HepG2 (cell line): ENCODE results near the gene TMEM80. TPM values are rescaled to one million over a fixed set of nuclear protein-coding genes. Genes with fewer than 3 reads are reported as not detected.
A peak's percentile ranks its signal among the peaks of the same experiment; 100 is the strongest.

Experiments used
- FOXJ3 ChIP-seq: sonication (generic); formaldehyde crosslinking; IDR thresholded peaks from 2 replicates; pipeline ENCODE4 v1.4.0; 2020; ENCODE audit warnings: missing genetic modification reagents, mild to moderate bottlenecking, borderline replicate concordance
- GLMP ChIP-seq: sonication (generic); formaldehyde crosslinking; IDR thresholded peaks from 2 replicates; pipeline ENCODE4 v1.9.0; 2021; ENCODE audit warnings: missing genetic modification reagents, mild to moderate bottlenecking, borderline replicate concordance
- HCFC1 ChIP-seq: fragments of 150-350 bp; IDR thresholded peaks from 2 replicates; pipeline ENCODE4 v1.6.1; 2014; ENCODE audit warnings: low read depth, low read length
- MXI1 ChIP-seq: IDR thresholded peaks from 3 replicates; pipeline ENCODE4 v1.6.1; 2012; ENCODE audit warnings: low read depth, low read length, inconsistent platforms, borderline replicate concordance
- NFKBIZ ChIP-seq: IDR thresholded peaks from 2 replicates; pipeline ENCODE4 v1.6.1; 2018; ENCODE audit warnings: missing genetic modification reagents, missing compliant biosample characterization
- NFYC ChIP-seq: IDR thresholded peaks from 2 replicates; pipeline ENCODE4 v1.6.1; 2016; ENCODE audit warnings: missing genetic modification reagents, missing compliant biosample characterization
- NR3C1 ChIP-seq: sonication (generic); formaldehyde crosslinking; IDR thresholded peaks from 2 replicates; pipeline ENCODE4 v1.4.0; 2020; ENCODE audit warnings: missing genetic modification reagents
- ONECUT2 ChIP-seq: sonication (generic); formaldehyde crosslinking; IDR thresholded peaks from 2 replicates; pipeline ENCODE4 v1.4.0; 2020; ENCODE audit warnings: missing genetic modification reagents
- RELA ChIP-seq: sonication (generic); formaldehyde crosslinking; IDR thresholded peaks from 2 replicates; pipeline ENCODE4 v1.4.0; 2020; ENCODE audit warnings: missing genetic modification reagents
- SP140L ChIP-seq: sonication (generic); formaldehyde crosslinking; IDR thresholded peaks from 2 replicates; pipeline ENCODE4 v1.4.0; 2020; ENCODE audit warnings: missing genetic modification reagents, borderline replicate concordance
- TP53 ChIP-seq: sonication (generic); formaldehyde crosslinking; conservative IDR thresholded peaks from 2 replicates; pipeline ENCODE4 v1.4.0; 2020; ENCODE audit warnings: missing genetic modification reagents
- U2AF1 ChIP-seq: fragments of 200-400 bp; formaldehyde crosslinking; optimal IDR thresholded peaks from 2 replicates; pipeline ENCODE3; 2017; ENCODE audit warnings: mild to moderate bottlenecking, low read depth, low read length
- ZMYM2 ChIP-seq: sonication (generic); formaldehyde crosslinking; IDR thresholded peaks from 2 replicates; pipeline ENCODE4 v1.8.0; 2022; ENCODE audit warnings: mild to moderate bottlenecking, missing genetic modification reagents
- ZNF318 ChIP-seq: sonication (generic); formaldehyde crosslinking; IDR thresholded peaks from 2 replicates; pipeline ENCODE4 v1.4.0; 2020; ENCODE audit warnings: mild to moderate bottlenecking, missing genetic modification reagents
- ZNF343 ChIP-seq: sonication (generic); formaldehyde crosslinking; IDR thresholded peaks from 2 replicates; pipeline ENCODE4 v1.4.0; 2020; ENCODE audit warnings: mild to moderate bottlenecking, missing genetic modification reagents
- ZNF513 ChIP-seq: sonication (generic); formaldehyde crosslinking; conservative IDR thresholded peaks from 2 replicates; pipeline ENCODE4 v1.5.0; 2020; ENCODE audit warnings: missing genetic modification reagents
- polyA plus RNA-seq, 8 experiments: library from polyadenylated mRNA; depleted of rRNA in 3 of 8; stranded (reverse) in 7 of 8; unstranded in 1 of 8; fragments of >200 nt; fragmentation: Illumina TruSeq in 4 of 8; extraction: Trizol in 4 of 8; gene quantifications; 2 replicates each; pipeline versions ENCODE4 v1.2.1 to v1.2.3, GENCODE V29; 2011 to 2016; ENCODE audit warnings: low read depth in 4 of 8, missing spikeins in 1 of 8, mixed read lengths in 1 of 8; ENCODE audit not compliant: insufficient read depth in 1 of 8
- total RNA-seq, 5 experiments: library from RNA; depleted of rRNA; stranded (reverse); fragments of >200 nt; fragmentation: Illumina TruSeq; extraction: Trizol; gene quantifications; 2 replicates each; pipeline ENCODE4 v1.2.3, GENCODE V29; 2016; ENCODE audit warnings: low read depth in 1 of 5

TMEM80 gene
- total and polyA plus RNA-seq, 2 of the 13 experiments (the other 11 are each of a cell fraction or from before 2014, with no cell fraction given): 5.6 to 17.1 TPM

GRCh38 chr11:706957-707816 is 11.6 kb downstream of the TMEM80 start (continued):
- TF ChIP-seq ZNF513 (CRISPR knock-in tag) (no peak), TP53 (no peak; the same call in 1 of the 2 replicates), MXI1 (peak; percentile 67; the same call in 1 of the 3 replicates), ONECUT2 (CRISPR knock-in tag) (no peak), GLMP (CRISPR knock-in tag) (no peak), SP140L (CRISPR knock-in tag) (no peak), HCFC1 (no peak), ZNF343 (CRISPR knock-in tag) (peak; percentile 50; the same call in 1 of the 2 replicates), NFKBIZ (CRISPR knock-in tag) (peak; percentile 61; the same call in 1 of the 2 replicates), RELA (CRISPR knock-in tag) (no peak), NR3C1 (CRISPR knock-in tag) (no peak), ZNF318 (CRISPR knock-in tag) (peak; percentile 65; the same call in 1 of the 2 replicates), U2AF1 (no peak), ZMYM2 (CRISPR knock-in tag) (peak; percentile 99), FOXJ3 (CRISPR knock-in tag) (0 out of 2 replicates have a peak, but pooled peaks have one; percentile 47), NFYC (CRISPR knock-in tag) (peak; percentile 9; the same call in 1 of the 2 replicates)
